Astrocyte of the cerebellum (primary cell): Measurements from ENCODE around the gene OPRM1.

Source experiments
- DNase-seq: peaks from one replicate; pipeline ENCODE4 v3.0.0-alpha.2; 2011; ENCODE audit warnings: low read depth
- H3K4me3 ChIP-seq: 2 replicates; pipeline ENCODE4 v1.5.1; 2011; ENCODE audit warnings: mild to moderate bottlenecking, low read depth, low read length, moderate library complexity
- CTCF ChIP-seq: IDR thresholded peaks from 2 replicates; pipeline ENCODE4 v1.5.1; 2012; ENCODE audit warnings: low read length, low read depth, moderate library complexity, mild to moderate bottlenecking; ENCODE audit errors: missing control alignments
- in situ Hi-C: cut with HindIII; loops from 2 replicates; pipeline ENCODE4 v1.10.0; 2017; ENCODE audit warnings: low sequenced_read_pairs

OPRM1 gene

DNA sequence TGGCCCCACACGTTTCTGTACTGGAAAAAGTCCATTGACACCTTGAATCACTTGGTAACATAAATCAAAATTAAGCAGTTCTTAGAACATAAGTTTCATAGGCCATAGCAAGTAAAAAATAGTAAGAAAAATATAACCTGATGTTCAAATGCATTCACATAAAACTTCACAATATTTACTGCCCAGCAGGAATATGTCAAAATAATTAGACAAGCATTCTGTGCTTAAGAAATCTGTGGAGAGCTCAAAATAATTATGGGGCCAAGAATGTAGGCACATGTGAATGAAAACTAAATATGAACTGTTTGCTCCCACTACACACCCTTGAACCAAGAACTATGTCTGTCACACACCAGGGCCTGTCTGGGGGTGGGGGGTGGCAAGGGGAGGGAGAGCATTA is 246.8 kb downstream of the OPRM1 start:
- H3K4me3 ChIP-seq, result no peak overlapping the region
- TF ChIP-seq CTCF, result no peak
- no peak for DNase-seq
- in situ Hi-C loops, result no loop called here

- in situ Hi-C loops, result no loop called here
- no peak for DNase-seq
- H3K4me3 ChIP-seq, result no peak overlapping the region
- TF ChIP-seq CTCF, result no peak
Measured at GRCh38 chr6:154289818-154290508, 250.9 kb downstream of the OPRM1 start.

DNA sequence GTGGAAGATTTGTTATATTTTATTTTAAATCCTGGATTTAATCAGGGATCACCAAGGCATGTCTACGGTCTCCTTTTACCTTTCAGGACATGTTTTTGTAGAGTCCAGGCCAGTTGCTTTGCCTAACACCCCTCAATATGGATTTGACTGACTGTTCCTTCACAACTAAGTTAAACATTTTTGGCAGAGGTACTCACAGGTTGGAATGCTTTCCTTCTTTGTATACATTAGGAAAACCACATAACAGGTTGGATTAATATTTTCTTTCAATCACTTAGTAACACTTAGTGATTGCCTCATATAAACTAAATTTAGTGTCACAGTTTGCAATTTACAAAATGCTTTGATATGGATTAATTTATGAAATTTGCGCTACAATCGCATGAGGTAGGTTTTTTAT is 253.0 kb downstream of the OPRM1 start:
- no peak for TF ChIP-seq CTCF
- in situ Hi-C loops, result no loop called here
- DNase-seq, result no peak
- H3K4me3 ChIP-seq, result no peak overlapping the region

- in situ Hi-C loops, result no loop called here
- TF ChIP-seq CTCF, result no peak
- DNase-seq, result no peak
- no peak overlapping the region for H3K4me3 ChIP-seq
Measured at GRCh38 chr6:154292855-154293519, 253.9 kb downstream of the OPRM1 start.

- H3K4me3 ChIP-seq, result no peak overlapping the region
- DNase-seq, result no peak
- in situ Hi-C loops, result no loop called here
Measured at GRCh38 chr6:154295733-154296132, 256.7 kb downstream of the OPRM1 start.

More at GRCh38 chr6:154295733-154296132, 256.7 kb downstream of the OPRM1 start:
- TF ChIP-seq CTCF, result no peak
